Measurements from ENCODE around the gene LRMDA. TPM values are rescaled to one million over a fixed set of nuclear protein-coding genes. Genes with fewer than 3 reads are reported as not detected.

LRMDA gene
- total RNA-seq, 4 donors from 2014 or later: 12.0 to 15.9 (median 13.9) TPM

DNA sequence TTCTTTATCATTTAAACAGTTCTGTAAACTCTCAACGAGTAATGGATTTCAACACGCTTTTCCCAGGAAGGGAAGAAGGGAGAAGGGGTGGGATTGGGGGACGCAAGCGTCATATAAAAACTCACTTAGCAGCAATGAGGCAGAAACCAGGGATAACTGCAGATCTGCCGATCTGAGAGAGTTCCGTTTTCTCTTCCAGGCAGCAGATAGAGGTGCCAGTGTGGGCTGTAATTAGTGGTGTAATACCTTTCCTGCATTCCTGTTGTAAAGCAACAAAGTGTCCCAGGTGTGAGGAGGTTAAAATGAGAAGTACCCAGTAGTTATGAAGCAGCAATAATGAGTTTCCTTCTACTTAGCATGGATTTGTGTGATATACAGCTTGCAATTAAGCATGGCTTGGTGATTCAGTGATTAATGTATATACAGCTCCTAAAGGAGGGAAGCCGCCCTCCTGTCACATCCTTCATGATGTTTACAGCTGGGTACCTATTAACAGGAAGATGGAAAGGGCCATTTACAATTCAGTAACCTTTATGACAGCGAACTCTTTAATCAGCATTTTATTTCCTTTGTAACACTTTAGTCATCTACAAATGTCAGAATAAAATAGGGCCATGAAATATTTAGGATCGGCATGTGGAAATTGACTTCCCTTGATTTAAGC, 271.9 kb downstream of the LRMDA start:
- TF ChIP-seq, protein P1, sequence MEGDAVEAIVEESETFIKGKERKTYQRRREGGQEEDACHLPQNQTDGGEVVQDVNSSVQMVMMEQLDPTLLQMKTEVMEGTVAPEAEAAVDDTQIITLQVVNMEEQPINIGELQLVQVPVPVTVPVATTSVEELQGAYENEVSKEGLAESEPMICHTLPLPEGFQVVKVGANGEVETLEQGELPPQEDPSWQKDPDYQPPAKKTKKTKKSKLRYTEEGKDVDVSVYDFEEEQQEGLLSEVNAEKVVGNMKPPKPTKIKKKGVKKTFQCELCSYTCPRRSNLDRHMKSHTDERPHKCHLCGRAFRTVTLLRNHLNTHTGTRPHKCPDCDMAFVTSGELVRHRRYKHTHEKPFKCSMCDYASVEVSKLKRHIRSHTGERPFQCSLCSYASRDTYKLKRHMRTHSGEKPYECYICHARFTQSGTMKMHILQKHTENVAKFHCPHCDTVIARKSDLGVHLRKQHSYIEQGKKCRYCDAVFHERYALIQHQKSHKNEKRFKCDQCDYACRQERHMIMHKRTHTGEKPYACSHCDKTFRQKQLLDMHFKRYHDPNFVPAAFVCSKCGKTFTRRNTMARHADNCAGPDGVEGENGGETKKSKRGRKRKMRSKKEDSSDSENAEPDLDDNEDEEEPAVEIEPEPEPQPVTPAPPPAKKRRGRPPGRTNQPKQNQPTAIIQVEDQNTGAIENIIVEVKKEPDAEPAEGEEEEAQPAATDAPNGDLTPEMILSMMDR (IDR thresholded peaks at IDR 0.05): no peak
- DNase-seq (ENCODE audit: low spot score) (no peak), ATAC-seq (ENCODE audit: low FRiP score) (no peak)

DNA sequence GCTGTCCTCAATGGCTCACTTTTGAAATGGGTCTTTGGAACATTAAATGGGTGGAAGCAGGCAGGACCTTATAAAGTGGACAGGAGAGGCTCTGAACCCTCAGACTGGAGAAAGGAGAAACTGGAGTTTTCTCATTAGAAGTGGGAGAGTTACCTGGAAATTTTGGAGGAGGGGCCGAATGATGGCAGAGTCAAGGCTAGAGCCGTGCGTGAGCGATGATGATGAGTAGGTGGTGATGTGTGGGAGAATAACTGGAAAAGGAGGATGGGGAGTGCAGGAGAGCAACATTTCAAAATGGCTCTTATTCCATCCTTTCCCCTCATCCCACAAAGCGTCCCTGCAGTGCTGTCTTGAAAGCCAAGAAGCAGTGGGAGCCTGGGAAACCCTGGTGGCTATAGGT, 274.0 kb downstream of the LRMDA start:
- no peak for DNase-seq (ENCODE audit: low spot score)
- TF ChIP-seq, protein P1 (IDR thresholded peaks at IDR 0.05): no peak
- ATAC-seq (ENCODE audit: low FRiP score): no peak

DNA sequence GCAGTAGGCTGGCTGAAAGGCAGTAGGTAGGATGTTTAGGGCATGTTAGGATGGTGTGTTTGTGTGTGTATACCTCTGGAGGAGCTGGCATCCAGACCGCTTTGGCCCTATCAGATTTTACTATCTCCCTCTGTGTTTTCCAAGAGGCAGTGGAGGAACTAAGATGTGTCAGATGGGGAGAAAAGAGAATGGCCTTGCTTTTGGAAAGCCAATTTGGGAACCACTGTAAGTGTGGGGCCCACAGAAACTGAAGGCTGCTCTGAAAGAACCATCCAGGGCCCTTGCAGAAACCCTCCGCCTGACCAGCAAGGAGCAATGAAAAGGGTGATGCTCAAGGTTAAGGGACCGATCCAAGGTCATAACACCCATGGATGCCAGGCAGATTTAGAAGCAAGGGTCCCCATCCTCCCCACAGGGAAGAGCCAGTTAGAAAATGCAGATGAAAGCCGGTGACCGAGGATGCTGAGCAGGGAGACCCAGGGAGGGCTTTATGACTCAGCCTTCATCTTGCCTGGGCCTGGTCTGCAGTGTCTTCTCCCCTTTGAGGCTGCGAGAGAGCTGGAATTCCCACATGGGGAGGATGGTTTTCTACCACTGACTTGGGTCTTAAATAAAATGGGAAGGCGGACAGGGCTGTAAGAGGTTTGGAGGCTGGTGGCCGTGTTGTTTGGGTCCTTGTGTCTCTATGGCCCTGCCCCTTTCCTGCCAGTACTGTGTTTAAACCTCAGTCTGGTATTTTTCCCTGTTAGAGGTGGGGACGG, 275.8 kb downstream of the LRMDA start:
- no peak for ATAC-seq (ENCODE audit: low FRiP score)
- no peak for DNase-seq (ENCODE audit: low spot score)
- TF ChIP-seq, protein P1 (IDR thresholded peaks at IDR 0.05): no peak

DNA sequence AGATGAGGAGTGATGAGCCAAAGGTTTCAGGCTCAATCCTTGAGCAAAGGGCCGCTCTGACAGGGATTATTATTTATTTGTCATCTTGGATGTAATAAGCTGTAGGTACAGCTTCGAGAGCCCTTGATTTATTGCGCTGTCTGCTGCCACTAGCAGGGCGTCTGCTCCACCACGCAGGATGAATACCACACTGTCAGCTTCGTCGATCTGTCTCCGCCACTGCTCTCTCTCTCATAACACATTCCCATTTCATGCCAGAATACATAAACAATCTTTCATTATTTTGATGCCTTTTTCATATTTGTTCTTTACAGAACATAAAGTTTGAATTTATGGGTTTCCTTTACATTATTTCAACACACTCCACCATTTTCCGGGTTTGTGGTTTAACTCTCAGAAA, 276.6 kb downstream of the LRMDA start:
- ATAC-seq (ENCODE audit: low FRiP score): no peak
- TF ChIP-seq, protein P1 (IDR thresholded peaks at IDR 0.05): no peak

DNA sequence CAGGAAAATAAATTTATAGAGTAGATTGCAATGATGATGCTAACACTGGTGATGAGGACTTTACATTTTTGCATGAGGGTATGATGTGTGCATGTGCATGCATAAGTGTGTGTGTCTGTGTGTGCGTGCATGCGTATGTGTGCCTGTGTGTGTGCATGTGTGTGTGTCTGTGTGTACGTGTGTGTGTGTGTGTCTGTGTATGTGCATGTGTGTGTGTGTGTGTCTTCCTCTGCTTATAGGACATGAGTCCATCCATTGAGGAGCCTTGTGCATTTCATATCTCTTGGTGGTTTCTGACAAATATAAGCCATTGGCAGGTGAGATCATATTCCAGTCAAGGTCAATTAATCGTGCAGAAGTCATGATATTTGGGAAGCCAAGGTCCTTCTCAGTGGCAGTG, 277.8 kb downstream of the LRMDA start:
- ATAC-seq (ENCODE audit: low FRiP score) (no peak), DNase-seq (ENCODE audit: low spot score) (no peak)
- TF ChIP-seq, protein P1 (IDR thresholded peaks at IDR 0.05): no peak

More for the DNA sequence above, 276.6 kb downstream of the LRMDA start:
- no peak for DNase-seq (ENCODE audit: low spot score)

DNA sequence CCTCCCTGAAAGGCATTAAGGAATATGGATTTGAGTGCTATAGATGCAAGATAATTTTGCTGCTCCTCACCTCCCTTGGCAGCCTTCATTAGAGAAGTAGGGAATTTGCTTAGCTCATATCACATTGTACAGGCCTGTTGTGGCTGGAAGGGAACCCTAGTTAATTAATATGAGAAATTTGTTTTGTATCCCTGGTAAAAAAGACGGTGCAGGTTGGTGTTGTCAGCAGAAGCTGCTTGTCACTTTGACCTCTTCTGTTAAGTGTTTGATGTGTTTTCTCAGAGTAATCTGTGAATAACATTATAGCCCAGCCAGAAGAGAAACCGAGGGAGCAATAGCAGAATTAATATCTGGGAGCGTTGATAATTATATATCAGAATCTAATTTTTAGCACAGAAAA, 278.4 kb downstream of the LRMDA start:
- DNase-seq (ENCODE audit: low spot score) (no peak), ATAC-seq (ENCODE audit: low FRiP score) (no peak)
- TF ChIP-seq, protein P1 (IDR thresholded peaks at IDR 0.05): no peak

All from omental fat pad (tissue), 4 donors.